ENCODE measurements around the gene MPZL3. TPM values are rescaled to one million over a fixed set of nuclear protein-coding genes. Genes with fewer than 3 reads are reported as not detected.

The MPZL3 gene
- total RNA-seq, 1 donor from 2014 or later: 0.21 TPM

GRCh38 chr11:118238421-118238820 is 13.7 kb downstream of the MPZL3 start:
- Histone ChIP-seq H3K9me3 (no peaks in the 10 kb centered on the region), H3K4me1 (no peaks in the 10 kb centered on the region), H3K27ac (no peak overlapping the region), H3K27me3 (no peaks in the 10 kb centered on the region), H3K4me3 (no peak overlapping the region), H3K36me3 (no peaks in the 10 kb centered on the region)
- no peak for DNase-seq (ENCODE audit: low spot score in 2 of 2)
- TF ChIP-seq, protein P1, sequence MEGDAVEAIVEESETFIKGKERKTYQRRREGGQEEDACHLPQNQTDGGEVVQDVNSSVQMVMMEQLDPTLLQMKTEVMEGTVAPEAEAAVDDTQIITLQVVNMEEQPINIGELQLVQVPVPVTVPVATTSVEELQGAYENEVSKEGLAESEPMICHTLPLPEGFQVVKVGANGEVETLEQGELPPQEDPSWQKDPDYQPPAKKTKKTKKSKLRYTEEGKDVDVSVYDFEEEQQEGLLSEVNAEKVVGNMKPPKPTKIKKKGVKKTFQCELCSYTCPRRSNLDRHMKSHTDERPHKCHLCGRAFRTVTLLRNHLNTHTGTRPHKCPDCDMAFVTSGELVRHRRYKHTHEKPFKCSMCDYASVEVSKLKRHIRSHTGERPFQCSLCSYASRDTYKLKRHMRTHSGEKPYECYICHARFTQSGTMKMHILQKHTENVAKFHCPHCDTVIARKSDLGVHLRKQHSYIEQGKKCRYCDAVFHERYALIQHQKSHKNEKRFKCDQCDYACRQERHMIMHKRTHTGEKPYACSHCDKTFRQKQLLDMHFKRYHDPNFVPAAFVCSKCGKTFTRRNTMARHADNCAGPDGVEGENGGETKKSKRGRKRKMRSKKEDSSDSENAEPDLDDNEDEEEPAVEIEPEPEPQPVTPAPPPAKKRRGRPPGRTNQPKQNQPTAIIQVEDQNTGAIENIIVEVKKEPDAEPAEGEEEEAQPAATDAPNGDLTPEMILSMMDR (IDR thresholded peaks at IDR 0.05): no peak
- intact Hi-C loops (cut with DNase I): no loop called here

- H3K4me1 ChIP-seq: no peaks in the 10 kb centered on the region
- intact Hi-C loops (cut with DNase I): no loop called here
- no peak overlapping the region for H3K27ac ChIP-seq
- H3K9me3 ChIP-seq: no peaks in the 10 kb centered on the region
- H3K36me3 ChIP-seq: no peaks in the 10 kb centered on the region
- no peak overlapping the region for H3K4me3 ChIP-seq
- DNase-seq (ENCODE audit: low spot score in 2 of 2): no peak
- H3K27me3 ChIP-seq: no peaks in the 10 kb centered on the region
- TF ChIP-seq, protein P1 (IDR thresholded peaks at IDR 0.05): no peak
Measured at GRCh38 chr11:118236170-118236569, 16.0 kb downstream of the MPZL3 start.

DNA sequence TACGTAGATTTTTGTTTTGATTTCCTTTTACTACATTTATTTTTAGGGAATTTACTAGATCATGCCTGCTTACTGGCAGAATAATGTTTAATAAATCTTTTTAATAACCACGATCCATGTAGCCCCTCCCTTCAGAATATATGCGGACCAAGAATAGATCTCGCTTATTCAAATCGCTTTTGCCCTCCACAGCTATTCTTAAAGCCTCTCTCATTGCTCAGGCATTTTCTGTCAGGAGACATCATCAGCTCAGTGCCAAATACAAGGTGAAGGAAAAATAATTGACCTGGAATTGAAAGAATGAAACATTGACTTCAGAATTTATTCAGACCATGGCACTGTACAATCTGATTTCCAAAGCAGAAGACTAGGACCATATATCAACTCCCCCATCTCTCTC is 17.3 kb downstream of the MPZL3 start:
- intact Hi-C loops (cut with DNase I): no loop called here
- no peaks in the 10 kb centered on the region for H3K4me1 ChIP-seq
- H3K27ac ChIP-seq: no peak overlapping the region
- H3K27me3 ChIP-seq: no peaks in the 10 kb centered on the region
- H3K9me3 ChIP-seq: no peaks in the 10 kb centered on the region
- H3K4me3 ChIP-seq: no peak overlapping the region
- TF ChIP-seq, protein P1 (IDR thresholded peaks at IDR 0.05): no peak
- no peak for DNase-seq (ENCODE audit: low spot score in 2 of 2)
- H3K36me3 ChIP-seq: no peaks in the 10 kb centered on the region

GRCh38 chr11:118233850-118234249 is 18.3 kb downstream of the MPZL3 start:
- Histone ChIP-seq H3K9me3 (no peaks in the 10 kb centered on the region), H3K27me3 (no peaks in the 10 kb centered on the region), H3K4me1 (no peaks in the 10 kb centered on the region), H3K36me3 (no peaks in the 10 kb centered on the region), H3K27ac (no peak overlapping the region), H3K4me3 (no peak overlapping the region)
- intact Hi-C loops (cut with DNase I): no loop called here
- TF ChIP-seq, protein P1 (IDR thresholded peaks at IDR 0.05): no peak
- no peak for DNase-seq (ENCODE audit: low spot score in 2 of 2)

DNA sequence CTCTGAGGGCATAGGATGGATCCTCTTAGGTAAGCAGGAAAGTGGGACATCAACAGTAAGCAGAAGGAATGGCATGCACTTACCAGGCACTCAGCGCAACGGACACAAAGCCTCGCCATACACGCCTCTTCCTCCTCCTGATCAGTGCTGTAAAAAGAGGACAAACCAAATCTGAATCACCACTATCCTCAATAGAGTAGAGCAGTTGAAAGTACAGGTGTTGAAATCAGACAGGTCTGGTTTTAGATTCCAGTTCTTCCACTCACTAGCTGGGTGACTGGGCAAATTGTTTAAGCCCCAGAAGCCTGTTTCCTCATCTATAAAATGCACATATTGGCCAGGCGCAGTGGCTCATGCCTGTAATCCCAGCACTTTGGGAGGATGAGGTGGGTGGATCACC is 18.8 kb downstream of the MPZL3 start:
- no peak overlapping the region for H3K4me3 ChIP-seq
- no peak for DNase-seq (ENCODE audit: low spot score in 2 of 2)
- H3K9me3 ChIP-seq: no peaks in the 10 kb centered on the region
- H3K27me3 ChIP-seq: no peaks in the 10 kb centered on the region
- no peaks in the 10 kb centered on the region for H3K36me3 ChIP-seq
- intact Hi-C loops (cut with DNase I): no loop called here
- no peak overlapping the region for H3K27ac ChIP-seq
- no peaks in the 10 kb centered on the region for H3K4me1 ChIP-seq
- TF ChIP-seq, protein P1 (IDR thresholded peaks at IDR 0.05): no peak

DNA sequence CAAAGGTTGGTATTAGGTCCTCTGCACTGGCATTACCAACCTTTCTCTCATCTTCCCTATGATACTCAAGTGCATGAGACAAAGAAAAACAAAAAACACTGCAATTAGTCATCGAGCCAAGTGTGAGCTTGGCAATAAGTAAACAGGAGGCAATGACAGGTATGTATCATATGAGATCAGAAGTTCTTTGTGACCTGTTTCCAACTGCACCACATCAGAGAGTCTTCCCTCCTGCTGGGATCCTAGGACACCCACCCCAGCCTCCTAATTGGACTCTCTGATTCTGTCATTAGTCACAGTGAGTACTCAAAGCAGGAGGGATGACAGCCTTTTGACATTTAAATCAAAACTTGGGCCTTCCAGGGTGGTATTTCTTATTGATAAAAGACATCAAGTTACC is 19.5 kb downstream of the MPZL3 start:
- Histone ChIP-seq H3K36me3 (no peaks in the 10 kb centered on the region), H3K27me3 (no peaks in the 10 kb centered on the region), H3K27ac (no peak overlapping the region), H3K4me1 (no peaks in the 10 kb centered on the region), H3K4me3 (no peak overlapping the region), H3K9me3 (no peaks in the 10 kb centered on the region)
- no peak for DNase-seq (ENCODE audit: low spot score in 2 of 2)
- TF ChIP-seq, protein P1 (IDR thresholded peaks at IDR 0.05): no peak
- intact Hi-C loops (cut with DNase I): no loop called here

All from ascending aorta (tissue), 2 donors.